SH-SY5Y (cell line): Measurements from ENCODE around the gene CD86.

ENCODE experiments used
- GATA2 ChIP-seq: IDR thresholded peaks from 2 replicates; pipeline ENCODE4 v1.6.1; 2011; ENCODE audit warnings: mild to moderate bottlenecking, low read depth, low read length
- GATA3 ChIP-seq: IDR thresholded peaks from 2 replicates; pipeline ENCODE4 v1.6.1; 2011; ENCODE audit warnings: low read depth, mild to moderate bottlenecking, low read length, moderate library complexity

GRCh38 chr3:122019493-122019892, 35.7 kb upstream of the CD86 start:
- TF ChIP-seq GATA2 (no peak), GATA3 (no peak)
